A673 (cell line): Measurements from ENCODE around the gene EFCAB11.

ENCODE experiments used
- CTCF ChIP-seq: fragments of 300-800, 200-600 bp; sonication (generic); conservative IDR thresholded peaks from 2 replicates; pipeline ENCODE4 v1.5.1; 2017; ENCODE audit warnings: low read depth, mild to moderate bottlenecking, antibody characterized with exemption, low read length, moderate library complexity, mixed read lengths
- EZH2 ChIP-seq: fragments of 200-600 bp; sonication (generic); IDR thresholded peaks from 2 replicates; pipeline ENCODE4 v1.6.1; 2017; ENCODE audit warnings: borderline replicate concordance, low read depth, mild to moderate bottlenecking, mixed read lengths, antibody characterized with exemption, low read length; ENCODE audit not compliant: poor library complexity, severe bottlenecking

GRCh38 chr14:89746135-89746534 is 208.4 kb downstream of the EFCAB11 start:
- no peak for TF ChIP-seq CTCF
- no peak for TF ChIP-seq EZH2
